Esophagus squamous epithelium (tissue), 4 donors: ENCODE results near the gene TCEA2.

Source experiments
- CTCF ChIP-seq, 6 experiments: fragments of 450-650 bp in 4 of 6; fragments of 200-600 bp in 2 of 6; sonication (generic) in 2 of 6; IDR thresholded peaks; one replicate each; pipeline ENCODE4 v1.5.1; 2016 to 2019; ENCODE audit warnings: antibody characterized with exemption in 6 of 6, mild to moderate bottlenecking in 4 of 6, moderate library complexity in 4 of 6
- POLR2A ChIP-seq, 4 donors: fragments of 450-650 bp; IDR thresholded peaks; one replicate each; pipeline ENCODE4 v1.6.1; 2017; ENCODE audit warnings: antibody characterized with exemption in 4 of 4, mild to moderate bottlenecking in 4 of 4, moderate library complexity in 3 of 4

- TF ChIP-seq POLR2A (IDR thresholded peaks at IDR 0.05) (no peak), CTCF (IDR thresholded peaks at IDR 0.05) (no peak)
Observed at GRCh38 chr20:64062276-64062595, 762 bp upstream of the TCEA2 start.
